ENCODE results near the gene MRPS7. TPM values are rescaled to one million over a fixed set of nuclear protein-coding genes. Genes with fewer than 3 reads are reported as not detected.
A peak's percentile ranks its signal among the peaks of the same experiment; 100 is the strongest.

MRPS7 gene
- total RNA-seq, 1 experiment from 2014 or later: 51.3 TPM

DNA sequence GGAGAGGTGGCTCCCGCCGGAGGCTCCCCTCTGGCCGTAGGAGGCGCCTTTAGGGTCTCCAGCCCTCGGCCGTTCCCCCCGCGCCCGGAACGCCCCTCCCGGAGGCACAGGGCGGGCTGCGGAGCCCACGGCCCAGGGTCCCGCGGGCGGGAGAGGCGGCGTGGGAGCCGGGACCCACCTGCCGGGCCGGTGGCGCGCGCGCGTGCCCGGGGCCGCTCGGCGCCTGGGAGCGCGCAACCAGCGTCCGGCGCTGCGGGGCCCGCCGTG is 9.2 kb downstream of the MRPS7 start, which contains the start of gene MIF4GD:
Gene MIF4GD (minus strand): TSS at position 266 of the 267 bp plus-strand sequence. CDS start 1,036 bp downstream, outside the sequence.
- peaks cover 7% of the 10 kb centered on the region; the same call in 1 of the 2 replicates for H3K4me1 ChIP-seq (replicated peaks; ENCODE audit: insufficient read depth)
- ChIA-PET CTCF (interaction anchor here (0.5 to 2.0 kb wide), 7 partner anchors 9 to 185 kb away, joined by 3 to 15 read pairs (median 4); partner anchors contain the start of genes GGA3, MRPS7, SLC25A19 and TMEM94), POLR2A (ENCODE audit: unreplicated experiment) (interaction anchor here (0.6 to 1.5 kb wide), 5 partner anchors 18 to 255 kb away, joined by 3 to 9 read pairs (median 4); partner anchors contain the start of genes LLGL2 and SLC25A19)
- no peaks in the 10 kb centered on the region for H3K9me2 ChIP-seq (ENCODE audit: insufficient read depth)
- no peaks in the 10 kb centered on the region for H3K9me3 ChIP-seq (ENCODE audit: insufficient read depth, low read depth)
- H3K27ac ChIP-seq: peak within 1 kb of the TSS; percentile 54
- BruUV-seq (replicated peaks): no TSS peak
- peaks cover 52% of the 10 kb centered on the region; the same call in 1 of the 2 replicates for H3F3A ChIP-seq (ENCODE audit: insufficient read depth, low read depth)
- intact Hi-C loops (cut with micrococcal nuclease; ENCODE audit: unreplicated experiment): loop anchor here (1.0 kb wide), 2 partner anchors 18 to 133 kb away; partner anchors contain the start of gene SLC25A19
- H3K4me2 ChIP-seq: peak within 1 kb of the TSS; percentile 99
- peak within 1 kb of the TSS; percentile 95 for H3K4me3 ChIP-seq
- H4K20me1 ChIP-seq (ENCODE audit: insufficient read depth): no peaks in the 10 kb centered on the region
- H3K79me2 ChIP-seq (ENCODE audit: low read depth): 0 out of 2 replicates have a peak, but pooled peaks cover 5% of the 10 kb centered on the region
- no peaks in the 10 kb centered on the region for H3K27me3 ChIP-seq (ENCODE audit: insufficient read depth, low read depth)
- H3K36me3 ChIP-seq (ENCODE audit: low read depth): 0 out of 2 replicates have a peak, but pooled peaks cover 5% of the 10 kb centered on the region
- TF ChIP-seq EZH2 (IDR thresholded peaks at IDR 0.05; ENCODE audit: low read depth): no peak
- TF ChIP-seq, protein P1, sequence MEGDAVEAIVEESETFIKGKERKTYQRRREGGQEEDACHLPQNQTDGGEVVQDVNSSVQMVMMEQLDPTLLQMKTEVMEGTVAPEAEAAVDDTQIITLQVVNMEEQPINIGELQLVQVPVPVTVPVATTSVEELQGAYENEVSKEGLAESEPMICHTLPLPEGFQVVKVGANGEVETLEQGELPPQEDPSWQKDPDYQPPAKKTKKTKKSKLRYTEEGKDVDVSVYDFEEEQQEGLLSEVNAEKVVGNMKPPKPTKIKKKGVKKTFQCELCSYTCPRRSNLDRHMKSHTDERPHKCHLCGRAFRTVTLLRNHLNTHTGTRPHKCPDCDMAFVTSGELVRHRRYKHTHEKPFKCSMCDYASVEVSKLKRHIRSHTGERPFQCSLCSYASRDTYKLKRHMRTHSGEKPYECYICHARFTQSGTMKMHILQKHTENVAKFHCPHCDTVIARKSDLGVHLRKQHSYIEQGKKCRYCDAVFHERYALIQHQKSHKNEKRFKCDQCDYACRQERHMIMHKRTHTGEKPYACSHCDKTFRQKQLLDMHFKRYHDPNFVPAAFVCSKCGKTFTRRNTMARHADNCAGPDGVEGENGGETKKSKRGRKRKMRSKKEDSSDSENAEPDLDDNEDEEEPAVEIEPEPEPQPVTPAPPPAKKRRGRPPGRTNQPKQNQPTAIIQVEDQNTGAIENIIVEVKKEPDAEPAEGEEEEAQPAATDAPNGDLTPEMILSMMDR (conservative IDR thresholded peaks at IDR 0.05): no peak
- no peak for DNase-seq
- H2AFZ ChIP-seq: peak within 1 kb of the TSS; percentile 99

DNA sequence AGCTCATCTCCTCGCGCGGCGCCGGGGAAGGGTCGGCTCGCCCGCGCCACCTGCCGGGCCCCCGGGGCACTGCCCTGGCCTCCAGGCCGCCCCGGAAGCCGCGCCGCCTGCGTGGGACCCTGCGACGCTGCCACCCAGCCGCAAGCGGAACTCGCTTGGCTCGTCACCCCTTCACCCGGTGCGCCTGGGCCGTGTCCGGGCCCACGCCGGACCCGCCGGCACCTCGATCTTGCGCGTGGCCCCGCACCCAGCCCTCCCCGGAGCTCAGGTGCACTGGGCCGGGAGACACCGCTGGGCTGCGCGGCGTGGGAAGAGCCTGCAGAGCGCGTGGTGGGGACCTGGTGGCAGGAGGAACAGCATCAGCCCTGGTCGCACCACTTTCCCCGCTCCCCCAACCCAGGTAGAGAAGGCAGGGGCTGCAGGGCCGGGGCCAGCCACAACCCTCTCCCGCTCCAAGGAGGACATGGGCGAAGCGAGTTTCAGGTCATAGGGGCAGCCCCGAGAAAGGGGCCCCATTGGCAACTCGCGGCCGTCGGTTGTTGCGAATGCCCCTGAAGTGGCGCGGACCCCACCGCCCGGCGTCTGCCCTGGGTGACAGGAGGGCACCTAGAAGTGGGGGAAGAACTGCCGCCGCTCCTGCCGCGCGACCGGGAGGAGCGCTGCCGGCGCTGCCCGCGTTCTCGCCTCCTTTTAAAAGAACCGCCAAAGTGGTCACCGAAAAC is 9.7 kb downstream of the MRPS7 start:
- Histone ChIP-seq H3K9me3 (ENCODE audit: insufficient read depth, low read depth) (no peaks in the 10 kb centered on the region), H4K20me1 (ENCODE audit: insufficient read depth) (no peaks in the 10 kb centered on the region), H3F3A (ENCODE audit: insufficient read depth, low read depth) (peaks cover 48% of the 10 kb centered on the region; the same call in 1 of the 2 replicates), H2AFZ (peak overlapping the region; percentile 95), H3K9me2 (ENCODE audit: insufficient read depth) (no peaks in the 10 kb centered on the region), H3K27me3 (ENCODE audit: insufficient read depth, low read depth) (no peaks in the 10 kb centered on the region), H3K79me2 (ENCODE audit: low read depth) (0 out of 2 replicates have a peak, but pooled peaks cover 5% of the 10 kb centered on the region), H3K4me3 (peak overlapping the region; percentile 95), H3K4me1 (replicated peaks; ENCODE audit: insufficient read depth) (peaks cover 7% of the 10 kb centered on the region; the same call in 1 of the 2 replicates), H3K4me2 (peak overlapping the region; percentile 96), H3K27ac (no peak overlapping the region), H3K36me3 (ENCODE audit: low read depth) (0 out of 2 replicates have a peak, but pooled peaks cover under 1% of the 10 kb centered on the region)
- no peak for TF ChIP-seq EZH2 (IDR thresholded peaks at IDR 0.05; ENCODE audit: low read depth)
- TF ChIP-seq, protein P1 (conservative IDR thresholded peaks at IDR 0.05): peak; percentile 63
- intact Hi-C loops (cut with micrococcal nuclease; ENCODE audit: unreplicated experiment): loop anchor here (1.0 kb wide), 1 partner anchor 133 kb away; no protein-coding TSS in a partner anchor
- CTCF ChIA-PET: interaction anchor here (0.5 to 2.0 kb wide), 7 partner anchors 9 to 185 kb away, joined by 3 to 15 read pairs (median 4); partner anchors contain the start of genes GGA3, MRPS7, SLC25A19 and TMEM94
- DNase-seq: peak in 1 of 2 experiments; percentile 83
- POLR2A ChIA-PET (ENCODE audit: unreplicated experiment): interaction anchor here (0.6 to 1.5 kb wide), 5 partner anchors 18 to 254 kb away, joined by 3 to 9 read pairs (median 4); partner anchors contain the start of genes LLGL2 and SLC25A19
- TSS peak; percentile 10 for BruUV-seq (replicated peaks)
